Measurements from ENCODE around the gene RNF169. TPM values are rescaled to one million over a fixed set of nuclear protein-coding genes. Genes with fewer than 3 reads are reported as not detected.

The RNF169 gene
- total RNA-seq, 1 experiment from 2014 or later: 19.7 TPM

- BruUV-seq (replicated peaks): no TSS peak
- Histone ChIP-seq H3K27me3 (replicated peaks; ENCODE audit: insufficient read depth, low read depth, low read length, poor library complexity) (no peaks in the 10 kb centered on the region), H3K4me3 (ENCODE audit: low read depth, low read length, poor library complexity, severe bottlenecking) (no peak overlapping the region), H3K36me3 (ENCODE audit: insufficient read depth, low read length, poor library complexity, severe bottlenecking) (peaks cover 11% of the 10 kb centered on the region), H3K4me1 (ENCODE audit: insufficient read depth, low read length, poor library complexity, severe bottlenecking) (no peaks in the 10 kb centered on the region), H3K9me3 (ENCODE audit: low read depth, low read length, poor library complexity, severe bottlenecking) (peaks cover 67% of the 10 kb centered on the region), H3K27ac (ENCODE audit: low read depth, low read length, poor library complexity, severe bottlenecking) (no peak overlapping the region)
- CTCF ChIA-PET: no interaction called here
- DNase-seq (ENCODE audit: low spot score): peak; percentile 68
- POLR2A ChIA-PET (ENCODE audit: low non-redundant PET): no interaction called here
- TF ChIP-seq CTCF (conservative IDR thresholded peaks at IDR 0.05; ENCODE audit: low read depth, low read length) (peak; percentile 48), EZH2 (IDR thresholded peaks at IDR 0.05; ENCODE audit: borderline replicate concordance, low read depth, low read length, poor library complexity, severe bottlenecking) (no peak)
- intact Hi-C loops (cut with micrococcal nuclease; ENCODE audit: unreplicated experiment): loop anchor here (5.0 kb wide), 1 partner anchor 168 kb away; no protein-coding TSS in a partner anchor
These were observed 121.8 kb downstream of the RNF169 start for GRCh38 chr11:74870485-74870884.

- POLR2A ChIA-PET (ENCODE audit: low non-redundant PET): no interaction called here
- no peak for TF ChIP-seq CTCF (conservative IDR thresholded peaks at IDR 0.05; ENCODE audit: low read depth, low read length)
- intact Hi-C loops (cut with micrococcal nuclease; ENCODE audit: unreplicated experiment): loop anchor here (5.0 kb wide), 1 partner anchor 169 kb away; no protein-coding TSS in a partner anchor
- no TSS peak for BruUV-seq (replicated peaks)
- no peaks in the 10 kb centered on the region for H3K4me1 ChIP-seq (ENCODE audit: insufficient read depth, low read length, poor library complexity, severe bottlenecking)
- peaks cover 11% of the 10 kb centered on the region for H3K36me3 ChIP-seq (ENCODE audit: insufficient read depth, low read length, poor library complexity, severe bottlenecking)
- no peak overlapping the region for H3K27ac ChIP-seq (ENCODE audit: low read depth, low read length, poor library complexity, severe bottlenecking)
- peaks cover 61% of the 10 kb centered on the region for H3K9me3 ChIP-seq (ENCODE audit: low read depth, low read length, poor library complexity, severe bottlenecking)
- CTCF ChIA-PET: no interaction called here
- no peak for DNase-seq (ENCODE audit: low spot score)
- no peaks in the 10 kb centered on the region for H3K27me3 ChIP-seq (replicated peaks; ENCODE audit: insufficient read depth, low read depth, low read length, poor library complexity)
- H3K4me3 ChIP-seq (ENCODE audit: low read depth, low read length, poor library complexity, severe bottlenecking): no peak overlapping the region
These were observed 122.4 kb downstream of the RNF169 start for GRCh38 chr11:74871037-74871436.

GRCh38 chr11:74877132-74877531, 128.5 kb downstream of the RNF169 start:
- peak; percentile 31 for DNase-seq (ENCODE audit: low spot score)
- POLR2A ChIA-PET (ENCODE audit: low non-redundant PET): no interaction called here
- H3K27me3 ChIP-seq (replicated peaks; ENCODE audit: insufficient read depth, low read depth, low read length, poor library complexity): no peaks in the 10 kb centered on the region
- no peak overlapping the region for H3K27ac ChIP-seq (ENCODE audit: low read depth, low read length, poor library complexity, severe bottlenecking)
- H3K9me3 ChIP-seq (ENCODE audit: low read depth, low read length, poor library complexity, severe bottlenecking): peaks cover 9% of the 10 kb centered on the region
- CTCF ChIA-PET: no interaction called here
- BruUV-seq (replicated peaks): no TSS peak
- H3K36me3 ChIP-seq (ENCODE audit: insufficient read depth, low read length, poor library complexity, severe bottlenecking): peaks cover 7% of the 10 kb centered on the region
- peak; percentile 58 for TF ChIP-seq CTCF (conservative IDR thresholded peaks at IDR 0.05; ENCODE audit: low read depth, low read length)
- TF ChIP-seq EZH2 (IDR thresholded peaks at IDR 0.05; ENCODE audit: borderline replicate concordance, low read depth, low read length, poor library complexity, severe bottlenecking): no peak
- H3K4me3 ChIP-seq (ENCODE audit: low read depth, low read length, poor library complexity, severe bottlenecking): no peak overlapping the region
- intact Hi-C loops (cut with micrococcal nuclease; ENCODE audit: unreplicated experiment): no loop called here
- no peaks in the 10 kb centered on the region for H3K4me1 ChIP-seq (ENCODE audit: insufficient read depth, low read length, poor library complexity, severe bottlenecking)

Small RNAs within 50 kb of the gene (microRNA-seq; reads per million reads assigned to microRNA genes)
- not detected for gene MIR4696

Other genes with a start within 250 kb of the RNF169 start
- gene POLD3, start 156.3 kb upstream of the RNF169 start, total RNA-seq (2021): 68.3 and 76.5 TPM in 2 replicates
- 7.7 and 11.6 TPM in 2 replicates for gene CHRDL2, start 17.4 kb upstream of the RNF169 start, total RNA-seq (2021)
- 7.3 and 10.0 TPM in 2 replicates for gene XRRA1, start 200.2 kb downstream of the RNF169 start, total RNA-seq (2021)
- 207 and 241 TPM in 2 replicates for gene SPCS2, start 200.4 kb downstream of the RNF169 start, total RNA-seq (2021)
- gene NEU3, start 240.1 kb downstream of the RNF169 start, total RNA-seq (2021): 11.5 and 13.3 TPM in 2 replicates